Measurements from ENCODE around the gene CTCF. TPM values are rescaled to one million over a fixed set of nuclear protein-coding genes. Genes with fewer than 3 reads are reported as not detected.
A peak's percentile ranks its signal among the peaks of the same experiment; 100 is the strongest.

CTCF gene
- total and polyA plus RNA-seq, 2 donors (not counting 3 experiments of a cell fraction or from before 2014, with no cell fraction given) = 20.7 to 40.0 TPM

DNA sequence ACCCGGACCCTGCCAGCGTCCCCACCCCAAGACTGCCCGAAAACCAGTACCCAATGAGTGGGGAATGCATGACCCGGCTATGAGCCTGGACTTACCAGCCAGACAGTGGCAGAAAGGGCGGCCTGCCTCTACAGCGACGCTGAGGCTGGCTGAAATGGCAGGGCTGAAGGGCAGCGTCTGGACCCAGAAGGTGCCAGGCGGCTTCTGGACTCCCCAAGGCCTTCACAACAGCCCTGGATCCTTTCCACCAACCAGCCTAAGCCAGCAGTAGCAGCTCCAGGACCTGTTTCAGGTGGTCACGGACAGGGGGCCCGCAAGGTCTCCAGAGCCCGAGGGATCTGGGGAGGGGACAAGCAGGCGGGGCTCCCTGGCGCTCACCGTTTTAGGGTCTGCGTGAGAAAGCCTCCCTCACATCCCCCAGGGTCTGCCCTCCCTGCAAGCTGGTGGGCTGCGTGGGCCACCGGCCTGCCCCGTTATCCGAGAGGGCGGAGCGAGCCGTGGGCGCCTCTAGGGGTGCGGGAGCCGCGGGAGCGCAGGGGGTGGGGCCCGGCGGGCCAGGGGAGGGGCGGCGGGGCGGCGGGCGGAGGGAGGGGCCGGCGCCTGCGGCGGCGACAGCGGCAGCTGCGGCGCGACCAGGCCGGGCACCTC, 34.0 kb upstream of the CTCF start, which contains the start of gene RIPOR1:
TSS of gene RIPOR1 (plus strand) at position 608 of the 648 bp plus-strand sequence. CDS start 9,618 bp downstream, outside the sequence.
- H3K27me3 ChIP-seq (ENCODE audit: control insufficient read depth in 2 of 2, insufficient read depth in 2 of 2, low read length in 2 of 2) = no peaks in the 10 kb centered on the region

DNA sequence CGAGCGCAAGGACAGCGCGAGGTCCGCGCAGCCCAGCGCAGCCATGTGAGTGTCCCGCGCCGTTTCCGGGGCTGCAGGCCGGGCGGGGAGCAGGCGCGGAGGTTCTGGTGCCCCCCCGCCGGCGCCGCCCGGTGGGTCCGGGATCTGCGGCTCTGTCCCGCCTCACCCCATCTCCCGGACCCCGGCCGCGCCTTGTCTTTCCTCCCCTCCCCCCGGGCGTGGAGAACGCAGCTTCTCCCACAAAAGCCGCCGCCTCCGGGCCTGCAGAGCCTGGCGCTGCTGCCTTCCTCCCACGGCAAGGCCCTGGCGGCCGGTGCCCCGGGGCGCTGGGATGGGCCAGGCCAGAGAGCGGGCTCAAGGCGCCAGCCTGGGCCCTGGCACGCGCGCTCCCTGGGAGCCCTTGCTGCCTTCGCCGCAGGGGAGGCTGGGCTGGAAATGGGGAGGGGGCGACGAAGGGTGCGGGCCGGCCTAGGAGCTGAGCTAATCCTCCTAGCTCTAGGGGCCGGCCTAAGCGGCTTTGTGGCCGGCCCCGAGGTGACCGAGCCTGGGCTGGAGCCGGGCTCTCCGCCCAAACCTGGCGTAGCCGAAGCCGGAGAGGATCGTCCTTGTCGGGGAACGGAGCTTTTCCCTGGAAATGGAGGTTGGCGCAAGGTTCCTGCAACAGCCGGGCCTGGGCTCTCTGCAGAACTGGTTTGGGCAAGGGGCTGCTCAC, 33.3 kb upstream of the CTCF start:
- peak; percentile 73 for TF ChIP-seq POLR2A (IDR thresholded peaks at IDR 0.05; ENCODE audit: low read depth, low read length)
- peak; percentile 68 for TF ChIP-seq POLR2AphosphoS5 (IDR thresholded peaks at IDR 0.05; ENCODE audit: insufficient read depth, low read depth, low read length)
- TF ChIP-seq MYC (IDR thresholded peaks at IDR 0.05; ENCODE audit: low read depth, low read length) = no peak
- intact Hi-C loops (cut with micrococcal nuclease) (loop anchor here (1.0 to 10.0 kb wide), 3 partner anchors 8 to 396 kb away; partner anchors contain the start of genes RANBP10 and TSNAXIP1), dilution Hi-C loops (cut with MboI; ENCODE audit: extremely low pct_ligation_motif_present, low sequenced_read_pairs) (no loop called here)
- peak overlapping the region; percentile 55 to 85 (median 77) for H3K4me3 ChIP-seq (replicated peaks in 1 of 3; ENCODE audit: insufficient read depth in 1 of 3, low read depth in 1 of 3, low read length in 3 of 3)
- peaks cover 15% of the 10 kb centered on the region for H3K4me1 ChIP-seq (ENCODE audit: control insufficient read depth, extremely low read depth, insufficient read depth, low read length)
- ChIA-PET CTCF (interaction anchor here (0.8 to 3.0 kb wide), 11 partner anchors 7 to 305 kb away, joined by 3 to 35 read pairs (median 5); partner anchors contain the start of genes ATP6V0D1 and CARMIL2), POLR2A (interaction anchor here (1.2 kb wide), 1 partner anchor 9 kb away, joined by 6 read pairs; no protein-coding TSS in a partner anchor)
- DNase-seq (ENCODE audit: low read depth, low spot score) (peak; percentile 47), FAIRE-seq (peak; percentile 63)
- H3K4me2 ChIP-seq (ENCODE audit: insufficient read depth, low read length) = peak overlapping the region; percentile 96
- peak overlapping the region; percentile 76 for H3K27ac ChIP-seq (ENCODE audit: insufficient read depth, low read depth, low read length)
- H3K27me3 ChIP-seq (ENCODE audit: control insufficient read depth in 2 of 2, insufficient read depth in 2 of 2, low read length in 2 of 2) = no peaks in the 10 kb centered on the region
- peak overlapping the region; percentile 85 for H3K9ac ChIP-seq (replicated peaks; ENCODE audit: extremely low read depth, insufficient read depth, low read length)
- no peaks in the 10 kb centered on the region for H3K9me3 ChIP-seq (replicated peaks; ENCODE audit: control insufficient read depth, insufficient read depth, low read length)
- H3K79me2 ChIP-seq (ENCODE audit: control insufficient read depth, insufficient read depth, low read length) = peaks cover 40% of the 10 kb centered on the region
- BruUV-seq (replicated peaks) = TSS peak; percentile 26
- H3K9me1 ChIP-seq (replicated peaks; ENCODE audit: control insufficient read depth, extremely low read depth, insufficient read depth, low read length) = no peaks in the 10 kb centered on the region
- H3K36me3 ChIP-seq (ENCODE audit: control insufficient read depth in 2 of 2, extremely low read depth in 1 of 2, insufficient read depth in 2 of 2, low read length in 2 of 2) = no peaks in the 10 kb centered on the region
- no peak overlapping the region for H2AFZ ChIP-seq (ENCODE audit: low read depth, low read length)
- no peaks in the 10 kb centered on the region for H4K20me1 ChIP-seq (replicated peaks; ENCODE audit: control insufficient read depth, extremely low read depth, insufficient read depth, low read length)

More for the DNA sequence above, 34.0 kb upstream of the CTCF start, which contains the start of gene RIPOR1:
- Histone ChIP-seq H3K36me3 (ENCODE audit: control insufficient read depth in 2 of 2, extremely low read depth in 1 of 2, insufficient read depth in 2 of 2, low read length in 2 of 2) (no peaks in the 10 kb centered on the region), H3K4me1 (ENCODE audit: control insufficient read depth, extremely low read depth, insufficient read depth, low read length) (peaks cover 15% of the 10 kb centered on the region), H3K9me1 (replicated peaks; ENCODE audit: control insufficient read depth, extremely low read depth, insufficient read depth, low read length) (no peaks in the 10 kb centered on the region), H4K20me1 (replicated peaks; ENCODE audit: control insufficient read depth, extremely low read depth, insufficient read depth, low read length) (no peaks in the 10 kb centered on the region), H2AFZ (ENCODE audit: low read depth, low read length) (peak within 1 kb of the TSS; percentile 80), H3K4me2 (ENCODE audit: insufficient read depth, low read length) (peak within 1 kb of the TSS; percentile 96), H3K9ac (replicated peaks; ENCODE audit: extremely low read depth, insufficient read depth, low read length) (peak within 1 kb of the TSS; percentile 85), H3K4me3 (replicated peaks in 1 of 3; ENCODE audit: insufficient read depth in 1 of 3, low read depth in 1 of 3, low read length in 3 of 3) (peak within 1 kb of the TSS; percentile 55 to 85 (median 77)), H3K79me2 (ENCODE audit: control insufficient read depth, insufficient read depth, low read length) (peaks cover 37% of the 10 kb centered on the region), H3K27ac (ENCODE audit: insufficient read depth, low read depth, low read length) (peak within 1 kb of the TSS; percentile 76), H3K9me3 (replicated peaks; ENCODE audit: control insufficient read depth, insufficient read depth, low read length) (no peaks in the 10 kb centered on the region)
- ChIA-PET CTCF (interaction anchor here (0.5 to 3.0 kb wide), 9 partner anchors 7 to 306 kb away, joined by 3 to 35 read pairs (median 5); partner anchors contain the start of genes ATP6V0D1 and CARMIL2), POLR2A (interaction anchor here (1.2 kb wide), 1 partner anchor 9 kb away, joined by 6 read pairs; no protein-coding TSS in a partner anchor)
- TF ChIP-seq FOS (IDR thresholded peaks at IDR 0.05; ENCODE audit: borderline replicate concordance, insufficient read depth, low read length) (no peak), MAX (IDR thresholded peaks at IDR 0.05; ENCODE audit: insufficient read depth, insufficient read length) (no peak)
- DNase-seq (ENCODE audit: low read depth, low spot score) = peak; percentile 21
- dilution Hi-C loops (cut with MboI; ENCODE audit: extremely low pct_ligation_motif_present, low sequenced_read_pairs) (no loop called here), intact Hi-C loops (cut with micrococcal nuclease) (loop anchor here (10.0 kb wide), 2 partner anchors 276 to 396 kb away; partner anchors contain the start of genes RANBP10 and TSNAXIP1)
- BruUV-seq (replicated peaks) = no TSS peak
- peak; percentile 12 for FAIRE-seq

All from endothelial cell of umbilical vein (primary cell).